ENCODE measurements around the gene LPAR6.
"Not testable (repeated sequence)": the region's sequence is repeated elsewhere in the genome, so short reads cannot be mapped to it uniquely, and the experiment has no call there.

The LPAR6 gene

GRCh38 chr13:48436661-48437288, 23.9 kb upstream of the LPAR6 start:
- peaks cover 18% of the 10 kb centered on the region for H3K4me1 ChIP-seq (ENCODE audit: control insufficient read depth, insufficient read depth, low read length)
- no peak overlapping the region for H3K4me2 ChIP-seq (ENCODE audit: low read length)
- no peak overlapping the region for H3K4me3 ChIP-seq (ENCODE audit: low read length)
- H3K9me3 ChIP-seq (replicated peaks; ENCODE audit: low read length) = no peaks in the 10 kb centered on the region
- H3K27me3 ChIP-seq (ENCODE audit: control insufficient read depth, insufficient read depth, low read length) = no peaks in the 10 kb centered on the region
- H3K36me3 ChIP-seq (ENCODE audit: insufficient read depth, low read length) = no peaks in the 10 kb centered on the region
- no peak overlapping the region for H3K9ac ChIP-seq (ENCODE audit: low read depth, low read length)

- H3K4me3 ChIP-seq (ENCODE audit: low read length) = no peak overlapping the region
- no peaks in the 10 kb centered on the region for H3K36me3 ChIP-seq (ENCODE audit: insufficient read depth, low read length)
- no peaks in the 10 kb centered on the region for H3K9me3 ChIP-seq (replicated peaks; ENCODE audit: low read length)
- H3K9ac ChIP-seq (ENCODE audit: low read depth, low read length) = no peak overlapping the region
- no peaks in the 10 kb centered on the region for H3K27me3 ChIP-seq (ENCODE audit: control insufficient read depth, insufficient read depth, low read length)
- peaks cover 34% of the 10 kb centered on the region for H3K4me1 ChIP-seq (ENCODE audit: control insufficient read depth, insufficient read depth, low read length)
- H3K4me2 ChIP-seq (ENCODE audit: low read length) = no peak overlapping the region
These were observed 21.3 kb upstream of the LPAR6 start for GRCh38 chr13:48434200-48434599.

GRCh38 chr13:48431987-48432615, 19.2 kb upstream of the LPAR6 start:
- H3K4me3 ChIP-seq (ENCODE audit: low read length) = peak overlapping the region; percentile 47
- no peaks in the 10 kb centered on the region for H3K36me3 ChIP-seq (ENCODE audit: insufficient read depth, low read length)

DNA sequence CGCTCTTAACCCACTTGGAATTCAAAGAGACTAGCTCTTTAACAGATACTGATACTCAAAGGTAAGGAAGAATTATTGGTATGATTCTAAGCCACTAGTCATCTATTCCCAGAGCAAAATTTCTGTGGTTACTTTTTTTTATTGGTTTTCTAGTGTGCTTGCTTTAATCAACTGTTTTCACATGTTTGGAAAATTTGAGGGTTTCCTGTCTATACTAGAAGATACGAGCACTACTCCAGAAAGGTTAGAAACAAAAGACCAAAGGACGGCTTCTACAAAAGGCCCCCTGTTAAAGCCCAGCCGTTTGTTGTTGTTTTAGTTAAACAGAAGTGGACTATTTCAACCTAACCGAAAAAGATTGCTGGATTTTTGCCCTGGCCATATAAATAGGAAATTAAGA, 18.5 kb upstream of the LPAR6 start:
- H3K9ac ChIP-seq (ENCODE audit: low read depth, low read length) = peak overlapping the region; percentile 37
- H3K4me1 ChIP-seq (ENCODE audit: control insufficient read depth, insufficient read depth, low read length) = peaks cover 25% of the 10 kb centered on the region
- peaks cover 4% of the 10 kb centered on the region for H3K36me3 ChIP-seq (ENCODE audit: insufficient read depth, low read length)
- no peaks in the 10 kb centered on the region for H3K27me3 ChIP-seq (ENCODE audit: control insufficient read depth, insufficient read depth, low read length)
- no peaks in the 10 kb centered on the region for H3K9me3 ChIP-seq (replicated peaks; ENCODE audit: low read length)
- H3K4me2 ChIP-seq (ENCODE audit: low read length) = peak overlapping the region; percentile 67
- H3K4me3 ChIP-seq (ENCODE audit: low read length) = no peak overlapping the region

More at GRCh38 chr13:48431987-48432615, 19.2 kb upstream of the LPAR6 start:
- Histone ChIP-seq H3K9me3 (replicated peaks; ENCODE audit: low read length) (no peaks in the 10 kb centered on the region), H3K4me2 (ENCODE audit: low read length) (peak overlapping the region; percentile 67), H3K9ac (ENCODE audit: low read depth, low read length) (peak overlapping the region; percentile 37), H3K4me1 (ENCODE audit: control insufficient read depth, insufficient read depth, low read length) (peaks cover 29% of the 10 kb centered on the region), H3K27me3 (ENCODE audit: control insufficient read depth, insufficient read depth, low read length) (no peaks in the 10 kb centered on the region)

DNA sequence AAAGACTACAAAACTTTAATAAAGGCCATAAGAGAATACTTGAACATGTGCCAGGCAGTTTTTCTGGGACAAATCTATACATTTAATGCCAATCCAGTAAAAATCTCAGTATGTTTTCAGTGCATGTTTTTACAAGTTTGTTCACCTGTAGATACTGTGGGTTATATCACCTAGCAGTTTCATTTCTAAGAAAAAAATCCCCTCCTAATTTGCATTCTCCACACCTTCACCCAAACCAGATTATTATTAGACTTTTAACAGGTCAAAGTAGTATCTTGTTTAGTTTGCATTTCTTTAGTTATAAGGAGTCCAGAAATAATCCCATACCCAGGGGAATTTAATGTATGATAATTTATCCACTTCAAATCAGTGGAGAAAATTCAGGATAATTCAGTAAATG, 17.0 kb upstream of the LPAR6 start:
- Histone ChIP-seq H3K4me1 (ENCODE audit: control insufficient read depth, insufficient read depth, low read length) (peaks cover 25% of the 10 kb centered on the region), H3K4me3 (ENCODE audit: low read length) (no peak overlapping the region), H3K9me3 (replicated peaks; ENCODE audit: low read length) (no peaks in the 10 kb centered on the region), H3K9ac (ENCODE audit: low read depth, low read length) (no peak overlapping the region), H3K36me3 (ENCODE audit: insufficient read depth, low read length) (peaks cover 4% of the 10 kb centered on the region), H3K27me3 (ENCODE audit: control insufficient read depth, insufficient read depth, low read length) (no peaks in the 10 kb centered on the region), H3K4me2 (ENCODE audit: low read length) (no peak overlapping the region)

DNA sequence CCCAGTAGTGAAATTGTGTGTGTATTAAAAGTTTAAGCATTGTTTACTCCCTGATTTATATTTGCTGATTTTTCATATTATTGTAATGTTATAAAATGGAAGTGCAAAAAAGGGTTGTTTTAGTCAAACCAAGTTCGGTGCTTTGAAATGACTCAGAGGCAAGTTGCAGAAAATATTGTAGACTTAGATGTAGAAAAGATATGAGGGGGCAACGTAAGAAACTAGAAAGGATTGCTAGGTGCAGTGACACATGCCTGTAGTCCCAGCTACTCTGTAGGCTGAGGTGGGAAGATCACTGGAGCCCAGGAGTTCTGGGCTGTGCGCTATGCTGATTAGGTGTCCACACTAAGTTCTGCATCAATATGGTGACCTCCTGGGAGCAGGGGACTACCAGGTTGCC, 16.1 kb upstream of the LPAR6 start:
- no peak overlapping the region for H3K9ac ChIP-seq (ENCODE audit: low read depth, low read length)
- H3K36me3 ChIP-seq (ENCODE audit: insufficient read depth, low read length) = peaks cover 4% of the 10 kb centered on the region
- no peaks in the 10 kb centered on the region for H3K27me3 ChIP-seq (ENCODE audit: control insufficient read depth, insufficient read depth, low read length)
- peaks cover 25% of the 10 kb centered on the region for H3K4me1 ChIP-seq (ENCODE audit: control insufficient read depth, insufficient read depth, low read length)
- H3K9me3 ChIP-seq (replicated peaks; ENCODE audit: low read length) = no peaks in the 10 kb centered on the region
- H3K4me2 ChIP-seq (ENCODE audit: low read length) = no peak overlapping the region
- H3K4me3 ChIP-seq (ENCODE audit: low read length) = no peak overlapping the region

DNA sequence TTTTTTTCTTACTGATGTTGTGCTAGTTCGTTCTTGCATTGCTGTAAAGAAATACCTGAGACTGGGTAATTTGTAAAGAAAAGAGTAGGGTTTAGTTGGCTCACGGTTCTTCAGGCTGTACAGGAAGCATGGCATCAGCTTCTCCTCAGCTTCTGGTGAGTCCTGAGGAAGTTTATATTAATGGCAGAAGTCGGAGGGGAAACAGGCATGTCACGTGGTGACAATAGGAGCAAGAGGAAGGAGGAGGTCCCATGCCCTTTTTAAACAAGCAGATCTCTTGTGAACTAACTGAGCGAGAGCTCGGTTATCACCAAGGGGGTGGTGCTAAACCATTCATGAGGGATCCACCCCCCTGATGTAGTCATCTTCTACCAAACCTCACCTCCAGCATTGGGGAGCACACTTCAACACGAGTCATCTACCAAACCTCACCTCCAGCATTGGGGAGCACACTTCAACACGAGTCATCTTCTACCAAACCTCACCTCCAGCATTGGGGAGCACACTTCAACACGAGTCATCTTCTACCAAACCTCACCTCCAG, 13.9 kb upstream of the LPAR6 start:
- H3K9me3 ChIP-seq (replicated peaks; ENCODE audit: low read length); H3K36me3 ChIP-seq (ENCODE audit: insufficient read depth, low read length); H3K4me3 ChIP-seq (ENCODE audit: low read length); H3K4me2 ChIP-seq (ENCODE audit: low read length); H3K9ac ChIP-seq (ENCODE audit: low read depth, low read length); H3K27me3 ChIP-seq (ENCODE audit: control insufficient read depth, insufficient read depth, low read length): not testable (repeated sequence)
- peaks cover 17% of the 10 kb centered on the region for H3K4me1 ChIP-seq (ENCODE audit: control insufficient read depth, insufficient read depth, low read length)

GRCh38 chr13:48426052-48426451, 13.1 kb upstream of the LPAR6 start:
- H3K4me2 ChIP-seq (ENCODE audit: low read length) = no peak overlapping the region
- H3K9me3 ChIP-seq (replicated peaks; ENCODE audit: low read length) = no peaks in the 10 kb centered on the region
- no peaks in the 10 kb centered on the region for H3K27me3 ChIP-seq (ENCODE audit: control insufficient read depth, insufficient read depth, low read length)
- H3K4me3 ChIP-seq (ENCODE audit: low read length) = no peak overlapping the region
- peaks cover 4% of the 10 kb centered on the region for H3K36me3 ChIP-seq (ENCODE audit: insufficient read depth, low read length)
- no peak overlapping the region for H3K9ac ChIP-seq (ENCODE audit: low read depth, low read length)
- peaks cover 9% of the 10 kb centered on the region for H3K4me1 ChIP-seq (ENCODE audit: control insufficient read depth, insufficient read depth, low read length)

GRCh38 chr13:48424212-48424611, 11.3 kb upstream of the LPAR6 start:
- Histone ChIP-seq H3K9me3 (replicated peaks; ENCODE audit: low read length) (no peaks in the 10 kb centered on the region), H3K27me3 (ENCODE audit: control insufficient read depth, insufficient read depth, low read length) (no peaks in the 10 kb centered on the region), H3K9ac (ENCODE audit: low read depth, low read length) (no peak overlapping the region), H3K4me1 (ENCODE audit: control insufficient read depth, insufficient read depth, low read length) (no peaks in the 10 kb centered on the region), H3K4me3 (ENCODE audit: low read length) (no peak overlapping the region), H3K4me2 (ENCODE audit: low read length) (no peak overlapping the region), H3K36me3 (ENCODE audit: insufficient read depth, low read length) (peaks cover 4% of the 10 kb centered on the region)

GRCh38 chr13:48422003-48422402, 9.1 kb upstream of the LPAR6 start:
- not testable (repeated sequence) for H3K9me3 ChIP-seq (replicated peaks; ENCODE audit: low read length); H3K36me3 ChIP-seq (ENCODE audit: insufficient read depth, low read length); H3K4me1 ChIP-seq (ENCODE audit: control insufficient read depth, insufficient read depth, low read length); H3K27me3 ChIP-seq (ENCODE audit: control insufficient read depth, insufficient read depth, low read length); H3K4me3 ChIP-seq (ENCODE audit: low read length); H3K4me2 ChIP-seq (ENCODE audit: low read length); H3K9ac ChIP-seq (ENCODE audit: low read depth, low read length)

DNA sequence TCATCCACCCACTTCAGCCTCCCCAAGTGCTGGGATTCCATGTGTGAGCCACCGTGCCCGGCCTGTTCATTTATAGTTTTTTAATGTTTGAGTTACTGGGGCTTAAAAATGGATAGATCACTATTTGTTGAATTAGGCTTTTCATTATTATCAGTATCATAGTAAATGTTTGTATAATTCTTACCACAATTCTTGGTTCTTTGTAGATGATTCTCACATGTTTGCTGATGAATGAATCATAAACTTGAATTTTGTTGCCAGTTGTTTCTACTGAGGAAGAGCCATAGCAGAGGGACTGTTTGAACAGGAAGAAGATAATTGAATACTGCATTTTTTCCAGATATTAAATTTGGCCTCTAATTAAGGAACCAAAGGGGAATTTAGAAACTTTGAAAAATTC, 2.6 kb upstream of the LPAR6 start:
- no peaks in the 10 kb centered on the region for H3K4me1 ChIP-seq (ENCODE audit: control insufficient read depth, insufficient read depth, low read length)
- no peaks in the 10 kb centered on the region for H3K9me3 ChIP-seq (replicated peaks; ENCODE audit: low read length)
- no peak overlapping the region for H3K4me3 ChIP-seq (ENCODE audit: low read length)
- no peak overlapping the region for H3K4me2 ChIP-seq (ENCODE audit: low read length)
- H3K9ac ChIP-seq (ENCODE audit: low read depth, low read length) = no peak overlapping the region
- no peaks in the 10 kb centered on the region for H3K36me3 ChIP-seq (ENCODE audit: insufficient read depth, low read length)
- H3K27me3 ChIP-seq (ENCODE audit: control insufficient read depth, insufficient read depth, low read length) = no peaks in the 10 kb centered on the region

GRCh38 chr13:48414501-48414900, 1.6 kb upstream of the LPAR6 start:
- Histone ChIP-seq H3K9ac (ENCODE audit: low read depth, low read length) (no peak overlapping the region), H3K4me2 (ENCODE audit: low read length) (no peak overlapping the region)

More at GRCh38 chr13:48414501-48414900, 1.6 kb upstream of the LPAR6 start:
- no peaks in the 10 kb centered on the region for H3K4me1 ChIP-seq (ENCODE audit: control insufficient read depth, insufficient read depth, low read length)
- no peaks in the 10 kb centered on the region for H3K36me3 ChIP-seq (ENCODE audit: insufficient read depth, low read length)
- no peak overlapping the region for H3K4me3 ChIP-seq (ENCODE audit: low read length)
- H3K27me3 ChIP-seq (ENCODE audit: control insufficient read depth, insufficient read depth, low read length) = no peaks in the 10 kb centered on the region
- H3K9me3 ChIP-seq (replicated peaks; ENCODE audit: low read length) = no peaks in the 10 kb centered on the region
